ENCODE data around the gene RPL37. TPM values are rescaled to one million over a fixed set of nuclear protein-coding genes. Genes with fewer than 3 reads are reported as not detected.
A peak's percentile ranks its signal among the peaks of the same experiment; 100 is the strongest.

The RPL37 gene
- total RNA-seq, 1 donor from 2014 or later: 1,654 TPM

DNA sequence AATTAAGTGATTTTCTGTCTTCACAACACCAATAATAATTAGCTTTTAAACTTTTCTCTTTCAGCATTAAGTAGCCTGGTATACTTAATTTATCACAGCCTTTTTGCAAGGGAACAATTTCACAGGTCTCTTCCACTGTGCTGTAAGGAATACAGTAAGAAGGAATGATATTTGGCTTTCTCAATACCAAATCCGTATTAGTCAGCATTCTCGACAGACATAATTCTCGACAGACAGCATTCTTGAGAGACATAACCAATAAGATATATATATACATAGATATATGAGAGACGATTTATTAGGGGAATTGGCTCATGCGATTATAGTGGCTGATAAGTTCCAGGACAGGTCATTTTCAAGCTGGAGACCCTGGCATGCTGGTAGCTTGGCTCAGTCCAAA is 54.8 kb downstream of the RPL37 start:
- H3K27ac Mint-ChIP-seq: no peak overlapping the region
- TF ChIP-seq, protein P1, sequence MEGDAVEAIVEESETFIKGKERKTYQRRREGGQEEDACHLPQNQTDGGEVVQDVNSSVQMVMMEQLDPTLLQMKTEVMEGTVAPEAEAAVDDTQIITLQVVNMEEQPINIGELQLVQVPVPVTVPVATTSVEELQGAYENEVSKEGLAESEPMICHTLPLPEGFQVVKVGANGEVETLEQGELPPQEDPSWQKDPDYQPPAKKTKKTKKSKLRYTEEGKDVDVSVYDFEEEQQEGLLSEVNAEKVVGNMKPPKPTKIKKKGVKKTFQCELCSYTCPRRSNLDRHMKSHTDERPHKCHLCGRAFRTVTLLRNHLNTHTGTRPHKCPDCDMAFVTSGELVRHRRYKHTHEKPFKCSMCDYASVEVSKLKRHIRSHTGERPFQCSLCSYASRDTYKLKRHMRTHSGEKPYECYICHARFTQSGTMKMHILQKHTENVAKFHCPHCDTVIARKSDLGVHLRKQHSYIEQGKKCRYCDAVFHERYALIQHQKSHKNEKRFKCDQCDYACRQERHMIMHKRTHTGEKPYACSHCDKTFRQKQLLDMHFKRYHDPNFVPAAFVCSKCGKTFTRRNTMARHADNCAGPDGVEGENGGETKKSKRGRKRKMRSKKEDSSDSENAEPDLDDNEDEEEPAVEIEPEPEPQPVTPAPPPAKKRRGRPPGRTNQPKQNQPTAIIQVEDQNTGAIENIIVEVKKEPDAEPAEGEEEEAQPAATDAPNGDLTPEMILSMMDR (conservative IDR thresholded peaks at IDR 0.05): no peak
- H3K4me3 Mint-ChIP-seq: peak overlapping the region; percentile 47
- no peaks in the 10 kb centered on the region for H3K27me3 Mint-ChIP-seq
- H3K36me3 Mint-ChIP-seq: peaks cover 15% of the 10 kb centered on the region
- DNase-seq (ENCODE audit: extremely low spot score, unreplicated experiment): no peak
- H3K4me1 Mint-ChIP-seq (ENCODE audit: unreplicated experiment): peaks cover 23% of the 10 kb centered on the region
- H3K9me3 Mint-ChIP-seq: no peaks in the 10 kb centered on the region

DNA sequence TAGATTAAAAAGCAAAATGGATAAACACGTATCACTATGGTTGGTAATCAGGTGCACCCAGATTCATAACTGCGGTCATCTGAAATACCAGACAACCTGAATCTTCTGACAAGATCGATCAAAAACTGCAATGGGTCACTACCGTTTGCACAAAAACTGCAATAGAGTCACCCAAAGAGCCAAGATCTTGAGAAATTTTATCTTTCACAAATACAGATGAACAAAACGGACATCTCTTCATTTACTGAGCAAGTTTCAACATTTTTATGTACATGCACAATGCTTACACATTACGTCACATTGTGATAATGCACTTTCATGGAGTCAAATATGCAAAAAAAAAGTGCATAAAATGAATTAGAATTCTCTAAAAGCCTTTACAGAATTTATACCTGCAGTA is 55.5 kb downstream of the RPL37 start:
- peak overlapping the region; percentile 11 for H3K27ac Mint-ChIP-seq
- H3K4me1 Mint-ChIP-seq (ENCODE audit: unreplicated experiment): peaks cover 23% of the 10 kb centered on the region
- no peak overlapping the region for H3K4me3 Mint-ChIP-seq
- H3K36me3 Mint-ChIP-seq: peaks cover 18% of the 10 kb centered on the region
- no peak for DNase-seq (ENCODE audit: extremely low spot score, unreplicated experiment)
- TF ChIP-seq, protein P1 (conservative IDR thresholded peaks at IDR 0.05): no peak
- no peaks in the 10 kb centered on the region for H3K27me3 Mint-ChIP-seq
- no peaks in the 10 kb centered on the region for H3K9me3 Mint-ChIP-seq

DNA sequence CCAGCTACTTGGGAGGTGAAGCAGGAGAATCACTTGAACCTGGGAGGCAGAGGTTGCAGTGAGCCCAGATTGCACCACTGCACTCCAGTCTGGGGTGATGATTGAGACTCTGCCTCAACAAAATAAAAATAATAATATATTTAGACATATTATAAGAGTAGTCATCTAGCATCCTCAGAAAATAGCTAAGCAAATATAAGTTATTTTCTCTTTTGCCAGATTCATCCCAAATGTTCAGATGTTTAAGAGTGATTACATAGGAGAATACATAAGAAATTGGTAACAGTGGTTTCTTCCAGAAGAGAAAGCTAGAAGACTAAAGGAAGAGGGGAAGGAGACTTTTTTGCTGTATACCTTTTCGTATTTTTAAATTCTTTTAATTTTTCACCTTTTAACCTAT is 56.9 kb downstream of the RPL37 start:
- Mint-ChIP-seq H3K9me3 (no peaks in the 10 kb centered on the region), H3K36me3 (peaks cover 18% of the 10 kb centered on the region), H3K27me3 (no peaks in the 10 kb centered on the region), H3K27ac (no peak overlapping the region), H3K4me3 (no peak overlapping the region), H3K4me1 (ENCODE audit: unreplicated experiment) (peaks cover 17% of the 10 kb centered on the region)
- DNase-seq (ENCODE audit: extremely low spot score, unreplicated experiment): no peak
- TF ChIP-seq, protein P1 (conservative IDR thresholded peaks at IDR 0.05): no peak

DNA sequence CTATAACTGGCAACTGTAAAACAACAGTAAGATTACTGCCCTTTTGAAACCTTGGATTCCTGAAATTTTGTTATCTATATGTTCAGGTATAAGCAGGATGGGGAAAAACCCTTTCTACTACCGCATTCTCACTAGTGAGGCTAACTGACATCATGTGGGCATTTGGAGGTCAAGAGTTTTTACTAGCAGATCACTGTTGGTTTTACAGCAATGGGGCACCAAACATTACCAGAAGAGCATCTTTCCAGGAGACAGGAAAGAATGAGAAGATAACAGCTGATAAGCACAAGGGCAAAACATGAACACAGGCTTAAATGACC is 58.4 kb downstream of the RPL37 start:
- no peaks in the 10 kb centered on the region for H3K27me3 Mint-ChIP-seq
- no peak for DNase-seq (ENCODE audit: extremely low spot score, unreplicated experiment)
- H3K4me1 Mint-ChIP-seq (ENCODE audit: unreplicated experiment): peaks cover 14% of the 10 kb centered on the region
- H3K4me3 Mint-ChIP-seq: no peak overlapping the region
- TF ChIP-seq, protein P1 (conservative IDR thresholded peaks at IDR 0.05): no peak
- H3K27ac Mint-ChIP-seq: peak overlapping the region; percentile 80
- H3K9me3 Mint-ChIP-seq: no peaks in the 10 kb centered on the region
- peaks cover 23% of the 10 kb centered on the region for H3K36me3 Mint-ChIP-seq

DNA sequence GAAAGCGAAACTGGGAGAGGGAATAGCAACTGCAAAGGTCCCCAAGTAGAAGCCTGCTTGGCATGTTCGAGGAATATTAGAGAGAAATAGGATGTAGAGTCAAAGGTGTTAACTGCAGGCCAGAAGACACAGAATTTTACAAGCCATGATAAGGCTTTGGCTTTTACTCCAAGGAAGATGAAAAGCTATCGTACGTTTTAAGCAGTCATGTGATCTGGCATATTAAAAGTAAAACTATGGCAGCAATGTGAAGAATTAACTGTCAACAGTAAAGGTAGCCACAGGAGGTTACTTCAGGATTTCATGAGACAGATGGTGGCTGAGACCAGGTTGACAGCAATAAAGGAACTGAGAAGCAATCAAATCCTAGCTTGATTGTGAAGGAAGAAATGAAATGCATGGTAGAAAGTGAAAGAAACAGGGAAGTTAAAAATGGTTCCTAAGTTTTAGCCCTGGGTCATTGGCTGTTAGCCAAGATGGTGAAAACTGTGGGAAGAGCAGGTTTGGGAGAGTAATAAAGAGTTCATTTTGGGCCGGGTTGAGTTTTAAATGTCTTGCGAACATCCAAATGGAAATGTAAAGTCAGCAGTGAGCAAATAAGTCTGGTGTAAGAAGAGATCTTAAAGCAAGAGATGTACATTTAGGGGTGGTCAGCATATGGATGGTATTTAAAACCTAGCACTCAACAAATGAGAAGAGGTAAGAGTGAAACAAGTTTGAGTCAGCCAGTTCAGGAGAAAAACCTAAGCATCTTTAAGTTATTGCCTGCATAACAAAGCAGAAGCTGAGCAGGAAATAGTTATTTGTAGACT is 59.0 kb downstream of the RPL37 start:
- DNase-seq (ENCODE audit: extremely low spot score, unreplicated experiment): no peak
- H3K27me3 Mint-ChIP-seq: no peaks in the 10 kb centered on the region
- peak overlapping the region; percentile 80 for H3K27ac Mint-ChIP-seq
- peaks cover 14% of the 10 kb centered on the region for H3K4me1 Mint-ChIP-seq (ENCODE audit: unreplicated experiment)
- H3K9me3 Mint-ChIP-seq: no peaks in the 10 kb centered on the region
- H3K4me3 Mint-ChIP-seq: peak overlapping the region; percentile 45
- H3K36me3 Mint-ChIP-seq: peaks cover 23% of the 10 kb centered on the region
- TF ChIP-seq, protein P1 (conservative IDR thresholded peaks at IDR 0.05): no peak

Other genes with a start within 250 kb of the RPL37 start
- 8.0 and 12.0 TPM in 2 replicates for gene PTGER4, start 155.3 kb downstream of the RPL37 start, total RNA-seq (ENCODE audit: low replicate concordance)
- 11.3 and 15.8 TPM in 2 replicates for gene TTC33, start 79.3 kb downstream of the RPL37 start, total RNA-seq (ENCODE audit: low replicate concordance)
- gene PRKAA1, start 36.8 kb downstream of the RPL37 start, total RNA-seq (ENCODE audit: low replicate concordance): 58.2 and 58.6 TPM in 2 replicates
- gene CARD6, start 6.1 kb upstream of the RPL37 start, total RNA-seq (ENCODE audit: low replicate concordance): 1.4 and 2.9 TPM in 2 replicates
- gene C7, start 74.3 kb upstream of the RPL37 start, total RNA-seq (ENCODE audit: low replicate concordance): 2.0 and 18.9 TPM in 2 replicates
- not detected in 2 replicates for gene MROH2B, start 236.1 kb upstream of the RPL37 start, total RNA-seq (ENCODE audit: low replicate concordance)